ENCODE results near the gene AMY2B.
"Not testable (repeated sequence)": the region's sequence is repeated elsewhere in the genome, so short reads cannot be mapped to it uniquely, and the experiment has no call there.

Gene AMY2B

DNA sequence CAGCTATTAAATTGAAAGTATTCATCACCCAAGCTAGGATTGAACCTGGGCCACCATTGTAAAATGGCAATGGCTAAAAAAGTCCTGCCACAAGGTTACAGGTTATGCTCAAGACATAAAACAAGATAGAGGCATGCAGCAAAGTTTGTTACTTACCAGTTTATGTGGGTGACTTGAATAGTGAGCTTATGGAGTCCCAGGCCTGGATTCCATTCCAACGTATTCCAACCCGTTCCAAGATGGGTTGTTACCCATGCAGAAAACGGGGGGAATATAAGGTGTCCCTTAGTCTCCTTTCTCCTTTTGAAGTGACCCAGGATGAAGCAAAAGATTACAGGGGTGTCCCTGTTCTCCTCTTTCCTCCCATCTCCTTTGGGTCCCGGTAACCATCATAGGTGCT lies 56.0 kb downstream of the AMY2B start:
- not testable (repeated sequence) for DNase-seq (ENCODE audit: low spot score)

Data from activated CD4-positive, alpha-beta T cell treated with anti-CD3 and anti-CD28 coated beads, Interleukin-2, Interleukin-4, amounts not matched to agents 100 ng/mL and 50 ng/mL, durations not matched to agents 16 hours and 8 hours (primary cell).